Endothelial cell of umbilical vein (primary cell): ENCODE data around the gene PLEKHA4. TPM values are rescaled to one million over a fixed set of nuclear protein-coding genes. Genes with fewer than 3 reads are reported as not detected.

Experiments
- BruUV-seq: library from RNA; stranded (reverse); fragments of 400-500 nt; replicated peaks from 2 replicates; lab custom pipeline; 2021; lab: Mats Ljungman, UMichigan
- CTCF ChIA-PET: fragments of 300-600, 350-600 bp; sonication (Branson Sonifier 250); formaldehyde crosslinking; loops from one replicate; lab custom pipeline; 2021; ENCODE audit warnings: antibody characterized with exemption, inconsistent platforms; lab: Charles Lee
- POLR2A ChIA-PET: fragments of 300-600, 350-600 bp; sonication (Branson Sonifier 250); formaldehyde crosslinking; loops from one replicate; lab custom pipeline; 2021; ENCODE audit warnings: antibody characterized with exemption, inconsistent platforms; lab: Charles Lee
- DNase-seq: peaks from one replicate; pipeline ENCODE4 v3.0.0-alpha.2; 2011; ENCODE audit warnings: low read depth, low spot score
- FAIRE-seq: peaks from 2 replicates; lab custom pipeline; 2011; peaks lifted over from hg19 to GRCh38; lab: Jason Lieb, UNC
- H2AFZ ChIP-seq: 2 replicates; pipeline ENCODE4 v1.6.0; 2012; ENCODE audit warnings: low read depth, low read length, control low read depth, inconsistent platforms
- H3K27ac ChIP-seq: 2 replicates; pipeline ENCODE4 v1.5.1; 2011; ENCODE audit warnings: low read depth, mild to moderate bottlenecking, control low read depth, low read length, moderate library complexity; ENCODE audit not compliant: insufficient read depth
- H3K27me3 ChIP-seq, 2 experiments: 2 replicates each; pipeline versions ENCODE4 v1.6.0 to v1.6.1; 2011; ENCODE audit warnings: low read length in 2 of 2, mixed read lengths in 1 of 2; ENCODE audit not compliant: control insufficient read depth in 2 of 2, insufficient read depth in 2 of 2
- H3K36me3 ChIP-seq, 2 experiments: 2 replicates in 1 of 2; 3 replicates in 1 of 2; pipeline ENCODE4 v1.5.1; 2011; ENCODE audit warnings: low read length in 2 of 2, mild to moderate bottlenecking in 1 of 2, moderate library complexity in 1 of 2; ENCODE audit not compliant: control insufficient read depth in 2 of 2, insufficient read depth in 2 of 2; ENCODE audit errors: extremely low read depth in 1 of 2
- H3K4me1 ChIP-seq: 3 replicates; pipeline ENCODE4 v1.5.1; 2011; ENCODE audit warnings: mild to moderate bottlenecking, low read length; ENCODE audit not compliant: control insufficient read depth, insufficient read depth; ENCODE audit errors: extremely low read depth
- H3K4me2 ChIP-seq: 2 replicates; pipeline ENCODE4 v1.6.1; 2011; ENCODE audit warnings: low read length, control low read depth, mixed read lengths; ENCODE audit not compliant: insufficient read depth
- H3K4me3 ChIP-seq, 3 experiments: fragments of 200-600 bp in 1 of 3; sonication (generic), shearing (Covaris generic) in 1 of 3; replicated peaks in 1 of 3; 2 replicates each; pipeline ENCODE4 v1.5.1; 2011 to 2016; ENCODE audit warnings: control low read depth in 3 of 3, low read length in 3 of 3, mild to moderate bottlenecking in 2 of 3, inconsistent platforms in 1 of 3, low read depth in 1 of 3, moderate library complexity in 1 of 3; ENCODE audit not compliant: insufficient read depth in 1 of 3
- H3K79me2 ChIP-seq: 2 replicates; pipeline ENCODE4 v1.6.0; 2012; ENCODE audit warnings: low read length, inconsistent platforms; ENCODE audit not compliant: control insufficient read depth, insufficient read depth
- H3K9ac ChIP-seq: replicated peaks from 2 replicates; pipeline ENCODE3; 2011; ENCODE audit warnings: low read length, control low read depth; ENCODE audit not compliant: insufficient read depth; ENCODE audit errors: extremely low read depth
- H3K9me1 ChIP-seq: replicated peaks from 3 replicates; pipeline ENCODE4 v1.6.0; 2011; ENCODE audit warnings: mild to moderate bottlenecking, low read length; ENCODE audit not compliant: control insufficient read depth, insufficient read depth; ENCODE audit errors: extremely low read depth
- H3K9me3 ChIP-seq: replicated peaks from 2 replicates; pipeline ENCODE4 v1.5.1; 2012; ENCODE audit warnings: low read length, inconsistent platforms; ENCODE audit not compliant: control insufficient read depth, insufficient read depth
- H4K20me1 ChIP-seq: replicated peaks from 2 replicates; pipeline ENCODE3; 2011; ENCODE audit warnings: mild to moderate bottlenecking, low read length; ENCODE audit not compliant: control insufficient read depth, insufficient read depth; ENCODE audit errors: extremely low read depth
- EZH2 ChIP-seq: IDR thresholded peaks from 2 replicates; pipeline ENCODE4 v1.6.1; 2012; ENCODE audit warnings: borderline replicate concordance, low read depth, mild to moderate bottlenecking, moderate library complexity, low read length, inconsistent platforms; ENCODE audit not compliant: severe bottlenecking
- GATA2 ChIP-seq: IDR thresholded peaks from 2 replicates; pipeline ENCODE4 v1.7.0; 2011; ENCODE audit warnings: low read depth, mild to moderate bottlenecking, moderate library complexity, mixed read lengths, low read length; ENCODE audit not compliant: insufficient read length, insufficient read depth
- JUN ChIP-seq: IDR thresholded peaks from 2 replicates; pipeline ENCODE4 v1.6.1; 2011; ENCODE audit warnings: borderline replicate concordance, low read depth; ENCODE audit not compliant: insufficient read length, insufficient read depth
- POLR2A ChIP-seq: IDR thresholded peaks from 2 replicates; pipeline ENCODE4 v1.6.1; 2012; ENCODE audit warnings: low read depth, mild to moderate bottlenecking, control low read depth, low read length
- POLR2AphosphoS5 ChIP-seq: IDR thresholded peaks from 2 replicates; pipeline ENCODE4 v1.6.1; 2012; ENCODE audit warnings: low read depth, mild to moderate bottlenecking, control low read depth, low read length, moderate library complexity; ENCODE audit not compliant: insufficient read depth
- dilution Hi-C: fragments of 300-500 bp; cut with MboI; formaldehyde crosslinking; loops from one replicate; pipeline ENCODE4 v1.15.0; 2019; ENCODE audit warnings: low sequenced_read_pairs; ENCODE audit not compliant: extremely low pct_ligation_motif_present
- intact Hi-C: fragments of 100-400 bp; cut with micrococcal nuclease; formaldehyde crosslinking; loops from one replicate; pipeline ENCODE4 v1.10.0; 2022
- polyA plus RNA-seq, 4 experiments: library from polyadenylated mRNA; depleted of rRNA in 3 of 4; stranded (reverse) in 3 of 4; unstranded in 1 of 4; fragments of >200 nt; gene quantifications; 2 replicates each; pipeline versions ENCODE4 v1.2.1 to v1.2.3, GENCODE V29; 2011 to 2012; ENCODE audit warnings: missing spikeins in 1 of 4
- total RNA-seq: library from RNA; stranded (reverse); gene quantifications from 2 replicates; pipeline ENCODE4 v1.2.3, GENCODE V29; 2021
- TF ChIP-seq, protein P1 (sequence below), 2 donors: IDR thresholded peaks; 1 replicate in 1 of 2; 2 replicates in 1 of 2; pipeline ENCODE4 v1.5.1; 2011; ENCODE audit warnings: low read length in 2 of 2, mild to moderate bottlenecking in 2 of 2, moderate library complexity in 2 of 2, control low read depth in 1 of 2, inconsistent platforms in 1 of 2, low read depth in 1 of 2; ENCODE audit not compliant: insufficient read depth in 1 of 2; ENCODE audit errors: extremely low read depth in 1 of 2
- TF ChIP-seq, protein P2 (sequence below): IDR thresholded peaks from 2 replicates; pipeline ENCODE4 v1.6.1; 2011; ENCODE audit not compliant: insufficient read depth, insufficient read length

Gene PLEKHA4
- total and polyA plus RNA-seq, 2 donors (not counting 3 experiments of a cell fraction or from before 2014, with no cell fraction given): 4.5 to 10.1 TPM

DNA sequence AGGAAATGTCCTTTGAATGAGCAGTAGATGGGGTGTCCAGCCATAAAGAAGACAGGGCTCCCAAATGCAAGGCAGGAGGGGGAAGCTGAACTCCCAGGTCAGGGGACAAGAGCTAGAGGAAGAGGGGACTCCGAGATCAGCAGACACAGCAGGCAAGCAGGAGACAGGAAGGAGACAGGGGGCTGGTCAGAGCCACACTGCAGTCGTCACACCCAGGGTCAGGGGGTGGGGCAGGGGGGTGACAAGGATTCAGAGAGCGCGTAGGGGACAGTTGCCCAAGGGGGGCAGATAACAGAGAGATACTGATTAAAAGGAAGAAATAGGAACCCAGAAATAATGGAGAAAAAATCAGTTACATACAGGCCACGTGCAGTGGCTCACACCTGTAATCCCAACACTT, 35.4 kb downstream of the PLEKHA4 start:
- intact Hi-C loops: no loop called here
- TF ChIP-seq GATA2 (no peak), POLR2A (no peak), JUN (no peak), POLR2AphosphoS5 (no peak), EZH2 (no peak)
- TF ChIP-seq, protein P1, sequence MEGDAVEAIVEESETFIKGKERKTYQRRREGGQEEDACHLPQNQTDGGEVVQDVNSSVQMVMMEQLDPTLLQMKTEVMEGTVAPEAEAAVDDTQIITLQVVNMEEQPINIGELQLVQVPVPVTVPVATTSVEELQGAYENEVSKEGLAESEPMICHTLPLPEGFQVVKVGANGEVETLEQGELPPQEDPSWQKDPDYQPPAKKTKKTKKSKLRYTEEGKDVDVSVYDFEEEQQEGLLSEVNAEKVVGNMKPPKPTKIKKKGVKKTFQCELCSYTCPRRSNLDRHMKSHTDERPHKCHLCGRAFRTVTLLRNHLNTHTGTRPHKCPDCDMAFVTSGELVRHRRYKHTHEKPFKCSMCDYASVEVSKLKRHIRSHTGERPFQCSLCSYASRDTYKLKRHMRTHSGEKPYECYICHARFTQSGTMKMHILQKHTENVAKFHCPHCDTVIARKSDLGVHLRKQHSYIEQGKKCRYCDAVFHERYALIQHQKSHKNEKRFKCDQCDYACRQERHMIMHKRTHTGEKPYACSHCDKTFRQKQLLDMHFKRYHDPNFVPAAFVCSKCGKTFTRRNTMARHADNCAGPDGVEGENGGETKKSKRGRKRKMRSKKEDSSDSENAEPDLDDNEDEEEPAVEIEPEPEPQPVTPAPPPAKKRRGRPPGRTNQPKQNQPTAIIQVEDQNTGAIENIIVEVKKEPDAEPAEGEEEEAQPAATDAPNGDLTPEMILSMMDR (IDR thresholded peaks at IDR 0.05; ENCODE audit: extremely low read depth in 1 of 2, insufficient read depth in 1 of 2, low read depth in 1 of 2, low read length in 2 of 2): no peak
- TF ChIP-seq, protein P2, sequence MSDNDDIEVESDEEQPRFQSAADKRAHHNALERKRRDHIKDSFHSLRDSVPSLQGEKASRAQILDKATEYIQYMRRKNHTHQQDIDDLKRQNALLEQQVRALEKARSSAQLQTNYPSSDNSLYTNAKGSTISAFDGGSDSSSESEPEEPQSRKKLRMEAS: no peak
- DNase-seq (no peak), FAIRE-seq (no peak)
- Histone ChIP-seq H3K4me2 (no peak overlapping the region), H3K27ac (no peak overlapping the region), H3K36me3 (peaks cover 0 to 4% of the 10 kb centered on the region in 2 experiments), H3K79me2 (no peaks in the 10 kb centered on the region), H3K4me3 (no peak overlapping the region), H3K9me1 (no peaks in the 10 kb centered on the region), H2AFZ (no peak overlapping the region), H3K9me3 (no peaks in the 10 kb centered on the region), H3K27me3 (no peaks in the 10 kb centered on the region), H3K4me1 (peaks cover 5% of the 10 kb centered on the region), H3K9ac (no peak overlapping the region), H4K20me1 (no peaks in the 10 kb centered on the region)
- ChIA-PET POLR2A (no interaction called here), CTCF (interaction anchor here (0.6 to 3.4 kb wide), 4 partner anchors 10 to 171 kb away, joined by 4 to 19 read pairs (median 6); no protein-coding TSS in a partner anchor)
- dilution Hi-C loops: no loop called here
- BruUV-seq: no TSS peak
